D341Med (cell line): Measurements from ENCODE around the gene HOXB3.

Source experiments
- DNase-seq: peaks from one replicate; pipeline ENCODE4 v3.0.0; 2012; ENCODE audit warnings: low spot score

Gene HOXB3

DNA sequence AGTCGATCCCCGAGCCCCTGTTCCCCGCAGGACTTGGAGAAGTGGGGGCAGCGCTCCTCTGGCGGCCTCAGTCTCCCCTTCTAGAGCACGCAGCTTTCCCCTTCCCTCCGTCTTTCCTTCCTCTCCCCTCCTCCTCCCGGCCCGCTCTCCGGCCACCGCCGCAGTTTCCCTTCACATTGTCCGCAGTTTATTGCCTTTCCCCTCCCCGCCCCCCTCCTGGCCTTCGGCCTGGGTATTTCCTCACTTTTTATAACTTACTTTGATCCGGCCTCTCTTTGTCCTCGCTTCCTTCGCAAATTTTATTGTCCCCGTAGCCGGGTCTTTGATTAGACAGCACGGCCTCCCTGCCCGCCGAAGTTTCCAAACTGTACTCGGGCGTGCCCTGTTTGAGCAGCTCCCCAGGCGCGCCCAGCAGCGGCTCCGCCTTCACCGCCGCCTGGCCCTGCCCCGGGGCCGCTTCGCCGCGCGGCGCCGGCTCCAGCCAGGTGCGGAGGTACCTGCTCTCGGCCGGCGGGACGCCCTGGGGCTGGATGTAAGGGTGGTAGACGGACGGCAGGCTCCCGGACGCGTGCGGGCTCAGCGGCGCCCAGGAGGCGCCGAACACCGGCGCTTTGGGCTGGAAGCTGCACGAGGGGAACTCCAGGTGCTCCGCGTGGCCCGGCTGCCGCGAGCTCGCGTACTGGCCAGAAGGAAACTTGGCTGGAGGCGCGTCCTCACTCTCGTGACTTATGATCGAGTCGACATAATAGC lies 35.6 kb upstream of the HOXB3 start:
- peak; percentile 70 for DNase-seq

- DNase-seq: peak; percentile 71
Observed at GRCh38 chr17:48624544-48625494, 34.8 kb upstream of the HOXB3 start.

DNA sequence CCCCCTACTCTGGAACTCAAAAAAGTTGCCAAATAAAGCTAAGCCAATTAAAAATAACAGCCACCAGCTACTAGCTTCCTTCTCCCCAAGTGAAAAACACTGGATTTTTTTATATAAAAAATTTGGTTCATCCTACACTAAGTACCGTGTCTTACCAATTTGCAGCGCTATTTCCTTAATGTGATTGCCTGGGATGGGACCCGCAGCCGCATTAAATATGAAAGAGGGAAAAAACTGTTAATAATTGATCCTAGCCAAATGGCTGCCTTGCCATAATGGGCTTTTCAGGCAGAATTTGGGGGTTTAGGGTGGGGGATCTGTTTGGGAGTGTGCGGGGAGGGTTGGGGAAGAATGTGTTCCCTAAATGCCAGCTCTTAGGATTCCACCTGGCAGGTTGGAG lies 34.1 kb upstream of the HOXB3 start:
- DNase-seq: no peak

GRCh38 chr17:48623583-48623982 lies 33.5 kb upstream of the HOXB3 start:
- no peak for DNase-seq

GRCh38 chr17:48622857-48623256 lies 32.8 kb upstream of the HOXB3 start:
- DNase-seq: no peak

DNA sequence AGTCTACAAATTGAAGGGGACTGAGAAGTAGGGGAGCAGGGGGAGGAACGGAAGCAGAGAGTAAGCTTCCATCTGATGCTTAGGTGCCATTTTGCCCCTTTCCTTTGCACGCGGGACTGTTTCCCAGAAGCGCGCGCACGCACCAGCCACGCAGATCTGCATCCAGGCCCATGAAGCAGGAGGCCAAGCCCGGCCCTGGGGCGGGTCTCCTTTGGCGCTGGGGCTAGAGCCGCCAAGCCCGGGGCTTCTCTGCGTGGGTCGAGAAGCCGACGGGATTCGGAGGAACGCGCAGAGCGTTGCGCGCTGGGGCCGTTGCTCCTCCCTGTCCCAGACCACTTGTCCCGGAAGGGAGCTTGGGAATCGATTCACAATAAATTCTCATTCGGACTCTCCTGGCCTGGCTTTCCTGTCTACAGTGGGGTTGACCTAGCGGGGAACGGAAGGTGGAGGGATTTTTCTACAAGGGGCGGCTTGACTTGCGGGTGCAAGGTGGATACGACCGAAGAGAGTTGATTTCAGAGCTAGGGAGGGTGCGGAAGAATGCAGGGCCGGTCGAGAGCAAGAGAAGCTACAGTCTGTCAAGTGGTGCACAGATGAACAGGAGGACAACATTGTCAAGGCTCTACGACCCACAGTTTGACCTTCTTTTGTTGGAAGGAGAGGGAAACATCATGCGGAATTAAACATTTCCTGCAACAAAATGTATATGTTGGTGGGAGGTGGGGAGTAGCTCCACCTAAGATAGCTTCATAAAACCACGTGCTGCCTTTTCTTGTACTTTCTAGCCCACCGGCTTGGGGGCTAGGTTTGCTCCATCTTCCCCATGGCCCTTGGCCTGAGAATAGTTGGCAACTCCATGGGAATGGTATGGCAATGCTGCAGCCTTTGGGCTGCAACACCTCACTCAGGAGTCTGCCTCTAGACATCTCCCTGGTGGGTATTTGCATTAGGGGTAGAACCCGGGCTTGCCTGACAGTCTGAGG lies 31.7 kb upstream of the HOXB3 start:
- no peak for DNase-seq

DNA sequence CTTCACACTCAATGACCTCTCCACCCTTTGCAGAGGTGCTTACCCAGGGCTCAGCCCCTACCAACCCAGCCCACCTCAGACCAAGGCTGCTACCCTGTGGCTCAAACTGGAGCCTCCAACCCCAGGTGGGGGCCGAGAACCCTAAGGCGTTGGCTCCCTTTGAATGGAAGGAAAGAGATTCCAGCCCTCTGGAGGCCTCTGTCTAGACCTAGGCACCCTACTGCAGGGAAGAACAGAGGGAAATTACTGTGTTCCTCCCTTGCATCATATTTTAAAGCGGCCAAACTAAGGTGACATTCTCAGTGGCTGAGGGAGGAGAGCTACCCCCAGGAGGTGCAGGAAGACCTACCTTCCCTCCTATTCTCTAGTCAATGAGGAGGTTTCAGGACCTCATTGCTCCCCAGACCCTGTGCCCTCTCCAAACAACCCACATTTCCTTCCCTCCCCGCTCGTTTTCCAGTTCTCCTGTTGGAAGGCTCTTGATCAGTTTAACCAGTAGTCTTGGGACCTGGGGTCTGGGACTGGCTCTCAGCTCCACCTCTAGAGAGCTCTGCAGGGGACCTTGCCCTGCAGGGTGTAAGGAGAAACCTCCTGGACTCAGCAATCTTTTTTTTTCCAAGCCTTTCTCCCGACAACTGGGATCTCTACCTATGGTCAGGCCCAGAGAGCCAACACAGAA lies 30.6 kb upstream of the HOXB3 start:
- no peak for DNase-seq

DNA sequence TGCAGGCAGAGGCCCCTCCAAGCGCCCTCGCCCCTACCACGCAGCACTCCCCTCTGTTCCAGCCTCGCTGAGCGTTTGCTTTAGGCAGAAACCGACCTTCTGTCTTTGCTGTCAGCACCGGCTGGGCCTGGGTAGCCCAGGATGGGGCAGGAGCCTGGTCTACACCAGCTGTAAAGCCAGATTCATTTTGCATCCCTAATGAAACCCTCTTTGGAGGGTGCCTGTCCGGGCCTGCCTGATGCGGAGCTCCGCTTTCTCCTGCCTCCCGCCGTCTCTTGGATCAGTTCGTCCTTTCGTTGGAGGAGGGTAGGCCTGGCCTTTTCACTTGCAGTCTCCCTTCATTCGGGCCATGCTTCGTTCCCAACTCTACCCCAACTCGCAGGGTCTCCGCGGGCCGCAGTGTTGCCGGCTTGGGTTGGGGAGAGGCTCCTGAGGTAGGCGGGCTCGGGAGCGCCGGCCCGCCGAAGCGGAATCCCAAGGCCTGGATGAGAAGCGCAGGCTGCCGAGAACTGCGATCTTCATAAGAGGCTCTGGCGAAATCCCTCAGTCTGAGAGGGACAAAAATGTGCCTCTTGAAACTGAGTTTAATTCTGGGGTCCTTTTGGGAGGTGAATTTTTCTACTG lies 29.9 kb upstream of the HOXB3 start:
- DNase-seq: no peak

- DNase-seq: peak; percentile 98
Observed at GRCh38 chr17:48618256-48618896, 28.3 kb upstream of the HOXB3 start.

GRCh38 chr17:48617471-48618255 lies 27.6 kb upstream of the HOXB3 start:
- no peak for DNase-seq

- no peak for DNase-seq
Observed at GRCh38 chr17:48616717-48617470, 26.9 kb upstream of the HOXB3 start.

- no peak for DNase-seq
Observed at GRCh38 chr17:48615963-48616716, 26.1 kb upstream of the HOXB3 start.

GRCh38 chr17:48615047-48615962 lies 25.3 kb upstream of the HOXB3 start, which contains the start of gene HOXB8:
TSS of gene HOXB8 (minus strand) at chr17:48615292. CDS start at chr17:48614704, 588 bp downstream.
- DNase-seq: no peak

DNA sequence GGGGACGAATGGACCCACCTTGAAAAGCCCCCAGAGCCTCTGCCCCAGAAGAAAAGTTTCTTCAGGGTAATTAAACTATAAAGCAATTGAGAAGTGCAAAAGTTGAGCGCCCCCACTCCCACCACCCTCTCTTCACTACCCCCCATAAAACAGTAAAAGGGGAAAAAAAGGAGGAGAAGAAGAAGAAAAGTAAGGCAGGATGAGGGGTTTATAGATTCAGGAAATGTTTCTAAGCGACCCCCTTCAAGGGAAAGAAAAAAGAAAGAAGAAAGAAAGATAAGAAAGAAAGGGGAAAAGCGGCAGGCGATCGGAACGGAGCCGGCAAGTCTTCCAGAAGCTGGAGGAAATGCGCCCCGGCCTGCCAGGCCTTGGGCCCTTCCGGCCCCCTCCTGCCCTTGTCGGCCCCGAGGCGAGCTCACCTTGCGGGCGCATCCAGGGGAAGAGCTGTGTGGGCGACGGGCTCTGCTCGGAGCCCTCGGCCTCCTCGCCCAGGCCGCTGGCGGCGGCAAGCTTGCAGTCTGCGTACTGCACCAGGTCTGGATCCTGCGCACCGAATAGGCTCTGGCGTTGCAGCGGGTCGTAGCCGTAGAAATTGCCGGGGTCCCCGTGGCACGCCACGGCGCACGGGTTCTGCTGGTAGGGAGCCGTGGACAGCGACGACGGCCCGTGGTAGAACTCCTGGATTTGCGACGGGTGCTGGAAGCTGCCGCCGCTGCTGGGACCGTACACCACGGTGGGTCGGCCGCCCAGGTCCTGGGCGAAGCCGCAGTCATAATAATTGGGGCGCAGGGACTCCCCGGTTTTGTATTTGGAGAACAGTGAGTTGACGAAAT lies 24.0 kb upstream of the HOXB3 start:
- peak; percentile 73 for DNase-seq

DNA sequence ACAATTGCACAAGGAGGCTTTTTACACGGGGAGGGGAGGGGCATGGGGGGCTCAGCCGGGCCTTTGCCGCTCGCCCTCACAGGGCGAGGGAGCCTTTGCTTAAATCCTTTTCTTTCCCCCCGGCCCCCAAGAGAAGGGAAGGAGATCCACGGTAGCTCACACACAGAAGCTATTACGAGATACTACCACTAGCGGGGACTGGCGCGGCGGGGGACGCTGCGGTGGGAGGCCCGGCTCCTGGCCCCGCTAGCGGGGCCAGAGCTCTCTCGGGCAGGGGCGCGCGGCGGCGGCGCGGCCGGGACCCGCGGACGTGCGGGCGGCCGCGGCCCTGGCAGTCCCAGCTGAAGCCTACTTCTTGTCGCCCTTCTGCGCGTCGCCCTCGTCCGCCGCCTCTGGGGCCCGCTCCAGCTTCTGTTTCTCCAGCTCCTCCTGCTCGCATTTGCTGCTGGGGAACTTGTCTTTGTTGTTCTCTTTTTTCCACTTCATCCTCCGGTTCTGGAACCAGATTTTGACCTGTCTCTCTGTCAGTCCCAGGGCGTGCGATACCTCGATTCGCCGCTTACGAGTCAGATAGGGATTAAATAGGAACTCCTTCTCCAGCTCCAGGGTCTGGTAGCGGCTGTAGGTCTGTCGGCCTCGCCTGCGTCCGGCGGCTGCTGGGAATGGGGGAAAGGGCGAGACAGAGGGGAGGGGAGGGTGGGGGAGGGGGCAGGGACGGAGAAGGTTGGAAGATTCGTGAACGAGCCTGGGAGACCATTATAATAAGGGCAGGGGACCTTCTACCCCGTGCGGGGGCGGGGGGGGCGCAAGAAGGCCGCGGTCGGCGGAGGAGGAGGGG lies 23.0 kb upstream of the HOXB3 start:
- peak; percentile 79 for DNase-seq
